GM19468 (cell line): ENCODE results near the gene HAPSTR1.
A peak's percentile ranks its signal among the peaks of the same experiment; 100 is the strongest.
"Not testable (repeated sequence)": the region's sequence is repeated elsewhere in the genome, so short reads cannot be mapped to it uniquely, and the experiment has no call there.

Source experiments
- ATAC-seq: cut with Tn5 transposase; IDR thresholded peaks from one replicate; pipeline ENCODE4 v1.9.1; 2021; ENCODE audit warnings: mild to moderate bottlenecking, moderate library complexity, moderate number of reproducible peaks; ENCODE audit not compliant: unreplicated experiment; ENCODE audit errors: extremely low read depth

HAPSTR1 gene

GRCh38 chr16:9068886-9069285 is 22.6 kb upstream of the HAPSTR1 start:
- ATAC-seq = no peak

GRCh38 chr16:9070254-9070653 is 21.2 kb upstream of the HAPSTR1 start:
- no peak for ATAC-seq

GRCh38 chr16:9071377-9071776 is 20.1 kb upstream of the HAPSTR1 start:
- ATAC-seq = no peak

- ATAC-seq = no peak
Observed at GRCh38 chr16:9072806-9073341, 18.6 kb upstream of the HAPSTR1 start.

GRCh38 chr16:9075299-9076071 is 16.0 kb upstream of the HAPSTR1 start:
- no peak for ATAC-seq

GRCh38 chr16:9077091-9077809 is 14.2 kb upstream of the HAPSTR1 start:
- no peak for ATAC-seq

- peak; percentile 61 for ATAC-seq
Observed at GRCh38 chr16:9078467-9079429, 12.7 kb upstream of the HAPSTR1 start.

GRCh38 chr16:9079430-9079812 is 12.0 kb upstream of the HAPSTR1 start:
- no peak for ATAC-seq

- no peak for ATAC-seq
Observed at GRCh38 chr16:9081158-9081557, 10.3 kb upstream of the HAPSTR1 start.

GRCh38 chr16:9081843-9082242 is 9.6 kb upstream of the HAPSTR1 start:
- no peak for ATAC-seq

- ATAC-seq = no peak
Observed at GRCh38 chr16:9082422-9082821, 9.0 kb upstream of the HAPSTR1 start.

GRCh38 chr16:9087733-9088132 is 3.7 kb upstream of the HAPSTR1 start:
- not testable (repeated sequence) for ATAC-seq

- ATAC-seq = no peak
Observed at GRCh38 chr16:9088848-9089247, 2.6 kb upstream of the HAPSTR1 start.

- ATAC-seq = no peak
Observed at GRCh38 chr16:9089660-9090059, 1.8 kb upstream of the HAPSTR1 start.

- ATAC-seq = no peak
Observed at GRCh38 chr16:9090101-9090959, 1.1 kb upstream of the HAPSTR1 start.

GRCh38 chr16:9091867-9092281 is 430 bp downstream of the HAPSTR1 start:
- no peak for ATAC-seq

GRCh38 chr16:9092282-9092977 is 986 bp downstream of the HAPSTR1 start:
- no peak for ATAC-seq

GRCh38 chr16:9092978-9093344 is 1.5 kb downstream of the HAPSTR1 start:
- ATAC-seq = no peak
